ENCODE measurements around the gene ARPC5. TPM values are rescaled to one million over a fixed set of nuclear protein-coding genes. Genes with fewer than 3 reads are reported as not detected.

Gene ARPC5
- total and polyA plus RNA-seq, 9 of the 15 experiments (the other 6 are each of a cell fraction or from before 2014, with no cell fraction given) = 71.8 to 150 (median 91.6) TPM

DNA sequence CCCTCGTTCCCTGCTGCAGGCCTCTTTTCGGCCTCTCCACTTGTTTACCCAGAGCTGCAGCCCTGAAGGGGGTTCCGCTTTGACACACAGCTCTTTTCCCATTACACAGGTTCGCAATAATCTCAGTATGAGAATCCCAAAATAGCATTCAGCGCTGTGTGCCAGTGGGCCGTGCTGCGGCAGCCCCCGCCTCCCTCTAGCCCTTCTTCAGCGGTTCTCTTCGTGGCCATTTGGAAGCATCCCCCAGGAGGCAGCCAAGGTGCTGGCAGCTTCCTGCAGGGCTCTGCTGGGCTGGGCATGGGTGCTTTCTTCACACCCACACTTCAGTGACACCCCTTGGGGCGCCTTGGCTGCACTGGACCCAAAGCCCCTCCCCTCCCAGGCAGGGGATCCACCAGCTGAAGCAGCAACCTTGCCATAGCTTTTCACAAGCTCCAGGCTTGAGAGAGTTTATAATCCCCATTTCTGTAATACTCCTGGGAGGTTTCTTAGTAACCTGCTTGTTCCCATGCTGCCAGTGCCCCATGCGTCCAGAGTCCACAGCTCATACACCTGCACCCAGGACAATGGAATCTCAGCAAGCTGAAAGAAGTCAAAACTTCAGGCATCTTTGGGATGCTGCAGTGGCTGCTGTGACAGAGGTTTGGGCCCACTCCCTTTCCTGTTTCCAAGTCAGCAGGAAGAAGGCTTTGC, 53.4 kb downstream of the ARPC5 start:
- H3K9me1 ChIP-seq (ENCODE audit: control insufficient read depth, insufficient read depth, low read length) = no peaks in the 10 kb centered on the region
- ATAC-seq = no peak
- no peak for FAIRE-seq
- TF ChIP-seq ZNF584 (CRISPR knock-in tag; IDR thresholded peaks at IDR 0.05; ENCODE audit: low read depth) = no peak
- TF ChIP-seq ZNF232 (CRISPR knock-in tag; IDR thresholded peaks at IDR 0.05) = no peak
- TF ChIP-seq SREBF1 (IDR thresholded peaks at IDR 0.05; ENCODE audit: borderline replicate concordance, low read depth, low read length) = no peak
- no peak for TF ChIP-seq BRD4 (IDR thresholded peaks at IDR 0.05)
- no peak for TF ChIP-seq LCOR (CRISPR knock-in tag; IDR thresholded peaks at IDR 0.05)
- TF ChIP-seq BHLHE40 (IDR thresholded peaks at IDR 0.05; ENCODE audit: low read length) = no peak
- TF ChIP-seq PHB2 (IDR thresholded peaks at IDR 0.05; ENCODE audit: low read depth) = no peak
- TF ChIP-seq BRD9 (IDR thresholded peaks at IDR 0.05; ENCODE audit: low read depth, partially characterized antibody) = no peak
- no peak for TF ChIP-seq NR2C2 (CRISPR knock-in tag; IDR thresholded peaks at IDR 0.05)
- no peak for TF ChIP-seq NR2C2 (tag; IDR thresholded peaks at IDR 0.05)
- TF ChIP-seq KDM1A (IDR thresholded peaks at IDR 0.05) = no peak
- no peak for TF ChIP-seq HNRNPL (IDR thresholded peaks at IDR 0.05; ENCODE audit: low read depth, low read length)
- H3K4me2 ChIP-seq (ENCODE audit: insufficient read depth, low read length) = no peak overlapping the region
- peaks cover 3 to 9% of the 10 kb centered on the region in 2 experiments; a peak in 3 of 5 replicates for H3K4me1 ChIP-seq (replicated peaks in 1 of 2; ENCODE audit: control insufficient read depth in 2 of 2, insufficient read depth in 2 of 2, low read length in 2 of 2)
- POLR2A ChIA-PET = interaction anchor here (0.6 to 1.3 kb wide), 2 partner anchors 90 to 244 kb away, joined by 3 read pairs; no protein-coding TSS in a partner anchor
- H3K27me3 ChIP-seq (ENCODE audit: control insufficient read depth in 2 of 2, insufficient read depth in 2 of 2, low read length in 2 of 2) = peaks cover 41 to 46% of the 10 kb centered on the region in 2 experiments
- no peaks in the 10 kb centered on the region for H3K79me2 ChIP-seq (ENCODE audit: control insufficient read depth, insufficient read depth, low read length)
- H3K4me3 ChIP-seq = no peak overlapping the region
- H3K36me3 ChIP-seq (ENCODE audit: control insufficient read depth, insufficient read depth, low read length) = no peaks in the 10 kb centered on the region
- H3K9ac ChIP-seq (ENCODE audit: insufficient read depth in 1 of 2, low read depth in 2 of 2, low read length in 2 of 2) = no peak overlapping the region; a peak in 1 of 4 replicates
- H2AFZ ChIP-seq (ENCODE audit: low read depth, low read length) = no peak overlapping the region
- H3K9me3 ChIP-seq (replicated peaks; ENCODE audit: control insufficient read depth, insufficient read depth, low read depth, low read length) = no peaks in the 10 kb centered on the region
- intact Hi-C loops (cut with micrococcal nuclease) = no loop called here
- in situ Hi-C loops (cut with MboI) = no loop called here
- DNase-seq (ENCODE audit: extremely low read depth in 1 of 4, low spot score in 3 of 4) = no peak
- BruUV-seq (replicated peaks) = no TSS peak
- WGBS (ENCODE audit: insufficient coverage, low coverage, missing lambda C conversion rate) = 17% methylated on average over 12 of the region's 12 CpGs
- H4K20me1 ChIP-seq (replicated peaks; ENCODE audit: control insufficient read depth, insufficient read depth, low read length) = peaks cover 5% of the 10 kb centered on the region
- no peak overlapping the region for H3K27ac ChIP-seq (ENCODE audit: extremely low read depth, low read depth, low read length)
- CTCF ChIA-PET (ENCODE audit: low intra/inter-chr PET ratio) = no interaction called here

All from K562 (cell line).